HG02973 (cell line): ENCODE data around the gene GRK5.
"Not testable (repeated sequence)": the region's sequence is repeated elsewhere in the genome, so short reads cannot be mapped to it uniquely, and the experiment has no call there.

Source experiments
- ATAC-seq: cut with Tn5 transposase; IDR thresholded peaks from one replicate; pipeline ENCODE4 v1.9.1; 2021; ENCODE audit warnings: moderate library complexity; ENCODE audit not compliant: unreplicated experiment

GRK5 gene

DNA sequence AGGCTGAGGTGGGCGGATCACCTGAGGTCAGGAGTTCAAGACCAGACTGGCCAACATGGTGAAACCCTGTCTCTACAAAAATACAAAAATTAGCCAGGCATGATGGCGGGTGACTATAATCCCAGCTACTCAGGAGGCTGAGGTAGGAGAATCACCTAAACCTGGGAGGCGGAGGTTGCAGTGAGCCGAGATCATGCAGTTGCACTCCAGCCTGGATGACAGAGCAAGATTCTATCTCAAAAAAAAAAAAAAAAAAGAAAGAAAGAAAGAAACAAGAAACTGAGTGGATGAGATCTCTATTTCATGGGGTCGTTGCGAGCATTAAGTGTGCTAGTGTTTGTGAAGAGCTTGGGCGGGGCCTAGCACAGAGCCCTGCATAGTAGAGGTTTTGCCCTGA is 65.0 kb downstream of the GRK5 start:
- ATAC-seq, result not testable (repeated sequence)

DNA sequence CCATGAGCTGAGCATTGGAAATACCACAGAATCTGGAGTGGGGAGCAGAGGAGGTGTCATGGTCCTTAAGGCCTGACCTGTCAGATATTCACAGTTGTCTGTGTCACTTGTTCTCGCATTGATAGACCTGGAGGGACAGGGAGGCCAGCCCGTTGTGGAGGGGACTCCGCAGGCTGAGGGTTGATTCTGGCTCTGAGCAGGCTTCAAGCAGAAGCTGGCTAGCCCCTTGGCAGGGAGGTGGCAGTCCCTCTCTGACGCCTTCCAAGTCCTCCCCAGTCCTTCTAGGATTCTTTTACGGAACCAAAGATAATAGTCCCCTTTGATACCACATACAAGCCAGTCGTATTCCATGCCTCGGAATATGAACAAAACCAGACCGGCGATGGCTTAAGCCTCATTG is 65.4 kb downstream of the GRK5 start:
- ATAC-seq, result no peak

DNA sequence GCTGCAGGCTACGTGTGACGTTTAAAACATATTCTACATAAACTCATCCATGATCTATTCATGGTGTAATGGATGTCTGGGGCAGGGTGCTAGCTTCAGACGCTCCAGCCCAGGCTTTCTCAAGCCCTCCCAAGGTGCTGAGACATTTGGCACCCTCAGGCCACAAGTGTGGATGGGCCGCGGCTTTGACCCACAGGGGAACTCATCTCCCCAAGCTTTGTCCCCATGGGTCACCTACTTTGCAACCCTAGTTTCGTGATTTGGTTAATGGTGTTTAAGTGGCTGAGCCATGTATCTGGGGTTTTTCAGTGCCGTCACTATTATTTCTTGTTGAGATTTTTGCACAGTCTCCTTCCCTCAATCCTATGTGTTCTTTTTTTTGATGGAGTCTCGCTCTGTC is 66.0 kb downstream of the GRK5 start:
- no peak for ATAC-seq

DNA sequence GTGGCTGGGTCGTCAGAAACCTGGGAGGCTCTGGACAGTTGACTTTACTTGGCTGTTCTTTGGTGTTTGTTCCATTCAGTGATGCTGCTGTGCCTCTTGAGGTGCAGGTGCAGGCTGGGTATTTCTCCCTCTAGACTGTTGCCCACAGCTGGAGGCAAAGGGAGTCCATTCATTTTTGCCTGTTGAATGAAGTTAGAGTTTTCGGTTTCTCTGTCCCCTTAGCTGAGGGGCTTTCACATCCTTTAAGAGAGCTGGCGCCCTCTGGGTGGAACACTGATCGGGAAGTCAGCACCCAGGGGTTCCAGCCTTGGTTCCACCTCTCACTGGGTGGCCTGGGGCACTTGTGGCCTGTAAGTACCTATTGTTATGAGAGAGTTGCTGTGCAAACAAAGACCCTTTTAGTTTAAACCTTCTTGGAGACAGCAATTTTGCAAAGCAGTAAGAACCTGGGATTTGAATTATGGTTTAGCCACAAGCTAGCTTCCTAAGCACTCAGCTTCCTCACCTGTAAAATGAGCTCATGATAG is 67.2 kb downstream of the GRK5 start:
- no peak for ATAC-seq

DNA sequence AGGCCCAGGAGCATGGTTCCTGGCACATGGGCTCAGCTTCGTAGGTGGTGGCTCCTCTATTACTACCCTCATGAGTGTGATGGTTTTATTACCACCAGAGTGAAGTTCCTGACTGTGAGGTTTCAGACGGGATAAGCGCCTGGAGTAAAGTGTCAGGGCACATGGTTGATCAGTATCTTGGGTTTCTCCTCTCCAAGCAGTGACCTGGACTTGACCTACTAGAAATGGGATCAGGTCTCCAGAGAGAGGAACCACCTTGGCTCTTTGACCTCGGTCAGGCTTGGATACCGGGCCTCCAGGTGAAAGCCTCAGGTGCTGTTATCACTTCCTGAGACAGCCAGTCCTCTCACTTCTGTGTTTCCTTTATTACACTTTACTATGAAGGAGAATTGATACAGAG is 67.7 kb downstream of the GRK5 start:
- ATAC-seq, result no peak

DNA sequence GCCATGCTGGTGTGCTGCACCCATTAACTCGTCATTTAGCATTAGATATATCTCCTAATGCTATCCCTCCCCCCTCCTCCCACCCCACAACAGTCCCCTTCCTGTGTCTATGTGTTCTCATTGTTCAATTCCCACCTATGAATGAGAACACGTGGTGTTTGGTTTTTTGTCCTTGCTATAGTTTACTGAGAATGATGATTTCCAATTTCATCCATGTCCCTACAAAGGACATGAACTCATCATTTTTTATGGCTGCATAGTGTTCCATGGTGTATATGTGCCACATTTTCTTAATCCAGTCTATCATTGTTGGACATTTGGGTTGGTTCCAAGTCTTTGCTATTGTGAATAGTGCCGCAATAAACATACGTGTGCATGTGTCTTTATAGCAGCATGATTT is 68.8 kb downstream of the GRK5 start:
- ATAC-seq, result not testable (repeated sequence)

DNA sequence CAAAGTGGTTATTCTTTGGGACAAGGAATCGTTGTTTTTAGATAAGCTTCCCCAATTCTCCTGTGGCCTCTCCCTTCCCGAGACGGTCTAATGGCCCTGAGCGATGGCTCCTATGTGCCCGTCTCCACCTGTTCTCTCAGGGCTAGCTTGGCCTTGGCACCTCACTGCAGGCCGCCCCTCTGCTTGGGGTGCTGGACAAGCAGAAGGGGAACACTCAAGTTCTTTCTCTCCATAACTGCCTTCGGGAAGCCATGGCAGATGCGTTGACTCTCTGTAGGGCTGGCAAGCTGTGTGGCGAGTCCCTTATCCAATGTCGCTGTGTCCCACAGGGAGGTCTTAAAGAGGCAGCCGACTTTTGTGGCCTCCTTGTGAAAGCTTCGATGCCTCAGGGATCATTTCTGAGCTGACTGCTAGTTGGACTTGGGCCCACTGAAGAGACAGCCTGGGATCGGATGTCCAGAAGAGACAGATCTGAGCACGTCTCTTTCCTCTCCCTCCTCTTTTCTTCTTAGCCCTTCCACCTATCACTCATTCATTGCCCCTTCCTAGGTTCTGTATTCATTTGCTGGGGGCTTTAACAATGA is 70.8 kb downstream of the GRK5 start:
- no peak for ATAC-seq

DNA sequence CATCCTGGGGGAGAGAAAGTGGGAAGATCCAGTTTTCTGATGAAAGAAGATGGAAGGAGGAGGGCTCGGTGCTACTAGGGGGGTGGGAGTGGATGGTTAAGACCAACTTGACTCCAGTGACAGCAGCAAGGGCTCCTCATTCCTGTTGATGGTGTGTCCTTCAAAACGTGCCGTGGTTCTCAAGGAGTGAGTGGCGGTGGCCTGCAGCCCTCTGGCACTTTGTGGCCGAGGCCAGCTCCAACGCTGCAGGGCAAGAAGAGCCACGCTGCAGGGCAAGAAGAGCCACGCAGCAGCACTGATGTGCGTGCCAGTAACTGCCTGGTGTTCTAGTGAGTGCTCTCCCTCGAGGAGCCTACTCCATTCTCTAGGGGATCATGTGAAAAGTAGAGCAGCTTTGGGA is 72.1 kb downstream of the GRK5 start:
- ATAC-seq, result no peak

DNA sequence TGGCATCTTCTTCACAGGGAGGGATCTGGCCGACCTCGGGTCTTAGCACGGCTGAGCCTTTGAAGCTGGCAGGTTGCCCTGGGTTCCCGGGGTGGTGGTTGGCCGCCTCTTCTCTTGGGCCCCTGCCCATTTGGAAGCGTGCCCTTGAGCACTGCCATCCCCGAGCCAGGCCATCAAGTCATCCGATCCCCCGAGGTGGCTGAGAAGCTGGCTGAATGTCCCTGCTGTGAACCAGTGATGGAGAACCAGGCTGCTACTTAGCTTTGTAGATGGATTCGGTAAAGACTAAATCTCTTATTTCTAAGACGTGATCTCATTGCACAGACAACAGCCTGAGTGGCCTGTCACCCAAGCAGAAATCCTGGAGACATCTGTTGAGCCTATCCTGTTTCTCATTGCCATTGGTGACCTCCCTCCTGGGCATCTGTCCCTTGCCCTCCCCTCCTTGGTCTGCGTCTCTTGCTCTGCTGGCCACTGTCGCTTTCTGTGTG is 74.3 kb downstream of the GRK5 start:
- ATAC-seq, result no peak

DNA sequence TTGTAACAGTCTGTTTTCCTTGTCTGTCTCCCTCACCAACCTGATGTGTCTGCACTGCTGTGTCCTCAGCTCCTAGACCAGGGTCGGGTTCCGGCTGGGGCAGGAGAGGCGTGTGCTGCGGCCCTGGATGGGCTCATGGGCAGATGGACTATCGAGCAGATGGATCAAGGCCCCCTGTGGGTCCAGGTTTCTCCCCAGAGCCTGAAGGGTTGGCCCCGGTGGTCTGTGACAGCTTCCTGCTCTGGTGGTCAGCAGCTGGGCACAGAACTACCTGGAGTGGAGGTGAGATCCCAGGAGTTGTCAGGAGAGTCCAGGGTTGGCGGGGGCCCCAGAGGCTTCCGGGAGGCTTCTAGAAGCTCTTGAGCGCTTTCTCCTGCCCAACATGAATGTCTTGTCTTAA is 75.1 kb downstream of the GRK5 start:
- ATAC-seq, result no peak

DNA sequence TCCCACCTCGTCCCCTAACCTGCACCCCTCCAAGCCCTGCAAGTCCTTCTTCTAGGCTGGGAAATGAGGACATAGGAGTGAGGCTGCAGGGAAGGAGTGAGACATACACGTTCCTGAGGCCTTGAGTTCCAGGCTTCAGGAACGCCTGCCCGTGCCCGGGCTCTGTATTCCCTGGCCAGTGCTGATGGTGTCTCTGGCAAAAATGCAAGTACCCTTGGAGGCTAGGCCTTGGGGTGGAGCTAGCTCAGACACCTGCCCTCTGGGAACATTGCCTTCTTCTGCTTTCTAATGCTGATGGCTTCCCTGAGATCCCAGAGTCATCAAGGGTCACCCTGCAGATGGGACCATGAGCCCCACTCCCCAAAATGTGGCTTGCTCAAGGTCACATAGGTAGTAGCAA is 76.0 kb downstream of the GRK5 start:
- ATAC-seq, result no peak

DNA sequence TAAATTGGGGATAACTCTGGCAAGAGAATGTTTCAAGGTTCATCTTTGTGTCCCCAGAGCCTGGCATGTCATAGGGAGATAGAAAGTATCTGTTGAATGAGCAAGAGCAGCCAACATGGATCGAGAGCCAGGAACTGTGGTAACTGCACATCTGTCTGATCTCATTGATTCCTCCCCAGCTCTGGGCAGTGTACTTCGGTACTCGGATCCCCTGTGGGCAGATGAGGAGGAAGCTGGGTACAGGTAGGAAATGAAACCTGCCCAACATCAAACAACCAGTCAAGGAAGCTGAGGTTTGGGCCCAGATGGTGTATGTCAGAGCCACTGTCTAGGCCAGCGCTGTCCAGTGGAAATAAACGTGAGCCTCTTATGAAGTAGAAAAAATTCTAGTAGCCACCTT is 76.4 kb downstream of the GRK5 start:
- ATAC-seq, result peak; percentile 66

DNA sequence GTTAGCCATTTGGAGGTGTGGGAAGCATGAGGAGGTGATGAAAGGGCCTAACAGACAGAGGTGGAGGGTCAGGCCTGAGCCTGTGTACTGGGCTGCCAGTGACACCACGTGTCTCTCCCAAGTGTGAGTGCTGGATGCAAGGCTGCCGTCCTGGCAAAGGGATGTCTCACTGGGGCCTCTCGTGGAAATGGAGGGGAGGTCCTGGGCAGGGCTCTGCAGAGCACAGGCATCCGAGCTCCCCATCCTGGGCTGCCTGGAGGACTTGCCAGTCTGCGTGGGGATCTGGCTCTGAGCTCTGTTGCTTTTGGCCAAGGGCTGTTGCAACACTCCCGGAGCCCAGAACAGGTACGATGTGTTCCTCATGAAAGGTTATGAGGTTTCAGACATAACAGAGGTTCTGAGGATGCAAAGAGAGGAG is 77.3 kb downstream of the GRK5 start:
- no peak for ATAC-seq

DNA sequence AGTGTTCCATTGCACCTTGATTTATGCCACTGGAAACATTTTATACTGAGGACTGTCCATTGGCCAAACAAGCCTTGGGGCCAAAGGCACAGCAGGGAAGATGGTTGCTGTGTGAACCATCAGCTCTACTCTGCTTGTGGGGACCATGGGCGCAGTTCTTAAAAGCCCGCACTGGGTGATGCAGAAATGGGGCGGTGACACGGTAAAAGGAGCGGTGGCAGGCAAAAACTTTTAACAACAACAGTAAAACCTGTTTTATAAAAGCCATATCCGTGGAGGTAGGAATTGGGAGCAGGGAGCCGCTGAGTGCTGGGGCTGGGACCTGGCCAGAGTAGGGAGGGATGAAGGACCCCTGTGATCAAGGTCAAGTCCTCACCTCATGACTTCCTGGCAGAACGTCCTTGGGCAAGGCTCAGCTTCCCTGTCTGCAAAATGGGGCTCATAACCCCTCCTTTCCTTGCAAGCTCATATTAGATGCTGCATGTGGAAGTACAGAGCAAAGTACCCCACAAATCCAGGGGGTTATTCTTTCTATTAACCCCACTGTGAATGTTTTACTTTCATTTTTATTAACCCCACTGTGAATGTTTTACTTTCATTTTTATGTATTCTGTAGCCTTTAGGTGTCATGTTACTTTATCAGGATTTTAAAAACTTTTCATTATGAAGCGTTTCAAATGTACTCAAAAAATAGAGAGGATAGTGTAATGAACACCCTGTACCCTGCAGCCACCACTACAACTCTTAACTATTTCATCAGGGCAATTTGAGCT is 78.3 kb downstream of the GRK5 start:
- no peak for ATAC-seq

DNA sequence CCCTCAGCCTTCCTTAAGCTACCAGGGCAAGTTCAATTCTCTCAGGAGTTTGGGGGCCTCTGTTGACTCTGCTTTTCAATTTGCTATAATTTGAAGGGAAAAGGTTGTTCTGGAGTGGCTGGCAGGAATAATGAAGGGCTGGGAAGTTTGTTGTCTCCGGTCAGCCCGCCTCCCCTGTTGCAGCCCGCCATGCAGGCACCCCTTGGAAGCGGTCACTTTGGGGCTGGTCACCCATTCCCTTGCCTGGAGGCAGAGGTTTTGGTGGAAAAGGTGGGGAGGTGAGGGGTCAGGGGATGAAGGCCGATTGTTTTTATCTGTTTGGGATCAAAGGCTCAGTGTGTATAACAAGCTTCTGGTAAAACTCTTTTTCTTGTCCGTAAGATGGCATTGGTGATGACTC is 79.1 kb downstream of the GRK5 start:
- ATAC-seq, result no peak

DNA sequence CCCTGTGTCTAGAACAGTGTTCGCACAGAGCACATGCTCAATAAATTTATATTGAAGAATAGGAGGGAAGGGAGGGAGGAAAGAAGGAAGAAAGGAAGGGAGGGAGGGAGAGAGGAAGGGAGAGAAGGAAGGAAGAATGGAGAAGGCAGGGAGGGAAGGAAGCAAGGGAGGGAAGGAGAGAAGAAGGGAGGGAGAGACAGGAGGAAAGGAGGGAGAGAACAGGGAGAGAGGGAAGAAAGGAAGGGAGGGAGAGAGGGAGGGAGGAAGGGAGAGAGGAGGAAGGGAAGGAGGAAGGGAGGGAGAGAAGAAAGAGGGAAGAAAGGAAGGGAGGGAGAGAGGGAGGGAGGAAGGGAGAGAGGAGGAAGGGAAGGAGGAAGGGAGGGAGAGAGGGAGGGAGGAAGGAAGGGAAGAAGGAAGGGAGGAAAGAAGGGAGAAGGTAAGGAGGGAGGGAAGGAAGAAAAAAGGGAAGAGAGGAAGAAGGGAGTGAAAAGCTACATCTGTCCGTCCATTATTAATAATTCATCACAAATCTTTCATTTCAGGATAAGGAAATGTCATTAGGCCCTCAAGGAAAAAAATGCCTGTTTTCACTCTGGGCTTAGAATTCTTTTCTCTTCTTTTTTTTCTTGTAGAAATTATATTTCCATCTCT is 79.7 kb downstream of the GRK5 start:
- no peak for ATAC-seq

DNA sequence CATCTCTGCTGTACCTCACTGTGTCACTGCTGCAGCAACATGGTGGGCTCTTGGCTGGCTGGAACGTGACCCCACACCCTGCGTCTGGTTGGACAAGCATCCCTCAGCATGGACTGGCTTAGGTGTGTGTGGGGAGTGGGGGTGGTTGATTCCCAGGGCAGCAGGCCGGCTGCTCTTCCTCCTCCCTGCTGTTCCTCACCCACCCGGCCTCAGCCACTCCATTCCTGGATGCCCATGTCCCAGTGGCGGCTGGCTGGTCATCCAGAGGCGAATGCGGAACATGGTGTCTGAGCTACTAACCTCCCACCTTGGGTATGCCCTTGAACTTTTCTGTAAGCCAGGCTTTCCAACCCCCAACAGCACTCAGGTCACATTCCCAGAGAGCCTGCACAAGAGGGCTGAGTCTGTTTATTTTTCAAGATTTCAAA is 81.2 kb downstream of the GRK5 start:
- ATAC-seq, result no peak

DNA sequence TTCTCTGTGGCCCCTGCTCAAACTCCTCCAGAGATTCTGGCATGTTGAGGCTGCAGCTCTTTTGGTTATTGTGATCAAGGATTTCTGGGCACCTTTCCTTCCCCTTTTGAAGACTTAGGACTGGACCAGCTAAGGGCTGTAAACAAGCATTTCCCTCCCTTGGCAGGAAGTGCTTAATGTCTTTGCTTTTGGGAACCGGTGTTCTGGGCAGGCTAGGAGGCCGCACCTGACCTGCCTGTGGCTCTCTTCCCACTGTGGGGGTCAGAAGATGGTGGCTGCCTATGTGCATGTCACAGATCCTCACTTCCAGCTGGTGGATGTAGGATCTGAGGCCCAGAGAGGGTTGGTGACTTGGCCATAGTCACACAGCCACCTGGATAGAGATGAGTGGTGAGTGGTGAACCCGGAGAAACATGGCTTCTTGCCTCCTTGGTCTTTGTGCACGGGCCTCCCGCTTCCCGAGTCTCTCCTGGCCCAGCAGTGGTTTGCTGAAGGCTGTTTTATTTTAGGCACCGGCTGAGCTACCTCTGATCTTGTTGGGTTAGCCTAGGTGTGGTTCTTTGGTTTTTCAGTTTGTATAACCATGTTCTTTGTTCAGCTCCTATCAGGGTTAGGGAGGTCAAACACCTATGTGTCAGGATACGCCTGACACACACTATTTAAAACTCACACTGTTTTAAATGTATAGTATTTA is 82.0 kb downstream of the GRK5 start:
- no peak for ATAC-seq

DNA sequence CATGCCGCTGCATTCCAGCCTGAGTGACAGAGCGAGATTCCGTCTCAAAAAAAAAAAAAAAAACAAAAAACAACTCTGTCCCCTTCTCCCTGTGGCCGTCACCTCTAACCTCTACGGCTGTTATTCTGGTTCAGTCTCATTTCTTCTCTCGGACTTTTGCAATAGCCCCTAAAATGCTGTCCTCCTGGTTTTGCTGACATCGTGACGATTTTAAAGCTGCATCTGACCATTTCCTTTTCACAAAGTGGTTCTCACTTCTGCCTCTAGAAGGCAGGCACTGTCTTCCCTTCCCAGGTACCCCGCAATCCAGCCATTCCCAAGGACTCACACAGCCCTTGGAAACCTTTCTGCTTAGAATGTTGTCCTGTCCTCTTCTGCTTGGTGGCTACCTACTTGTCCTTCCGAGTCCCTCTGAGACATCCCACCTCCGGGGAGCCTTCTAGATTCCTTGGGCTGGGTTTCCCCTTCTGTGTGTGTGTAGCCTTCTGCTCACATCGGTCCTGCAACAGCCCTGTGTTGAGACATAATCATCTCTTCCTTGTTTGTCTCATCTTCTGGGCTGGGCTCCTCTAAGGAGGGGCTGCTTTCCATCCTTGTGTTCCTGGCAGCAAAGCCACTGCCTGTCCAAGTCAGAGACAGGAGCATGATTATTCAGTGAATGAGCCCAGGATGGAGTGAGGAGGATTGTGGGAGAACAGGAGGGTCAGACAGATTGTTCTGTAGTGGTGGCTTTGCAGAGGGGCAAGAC is 83.1 kb downstream of the GRK5 start:
- ATAC-seq, result no peak

DNA sequence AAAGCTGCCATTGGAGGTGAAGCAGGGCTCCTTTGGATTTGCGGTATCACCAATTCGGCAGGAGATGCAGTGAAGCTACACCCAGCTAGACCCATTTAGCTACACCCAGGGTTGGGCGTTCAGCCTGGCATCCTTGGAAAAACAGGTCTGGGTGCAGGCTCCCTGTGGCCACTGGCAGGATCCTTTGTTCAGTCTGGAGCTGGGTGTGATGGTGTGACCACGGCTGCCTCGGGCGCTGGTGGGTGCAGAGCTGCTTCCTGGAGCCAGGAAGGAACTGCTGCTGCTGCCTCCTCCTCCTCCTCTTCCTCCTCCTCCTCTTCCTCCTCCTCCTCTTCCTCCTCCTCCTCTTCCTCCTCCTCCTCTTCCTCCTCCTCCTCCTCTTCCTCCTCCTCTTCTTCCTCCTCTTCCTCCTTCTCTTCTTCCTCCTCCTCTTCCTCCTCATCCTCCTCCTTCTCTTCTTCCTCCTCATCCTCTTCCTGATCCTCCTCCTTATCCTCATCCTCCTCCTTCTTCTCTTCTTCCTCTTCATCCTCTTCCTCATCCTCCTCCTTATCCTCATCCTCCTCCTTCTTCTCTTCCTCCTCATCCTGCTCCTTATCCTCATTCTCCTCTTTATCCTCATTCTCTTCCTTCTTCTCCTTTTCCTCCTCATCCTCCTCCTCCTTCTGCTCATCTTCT is 84.0 kb downstream of the GRK5 start:
- no peak for ATAC-seq
